Esophagus (tissue), 2 donors: Measurements from ENCODE around the gene SFMBT2. TPM values are rescaled to one million over a fixed set of nuclear protein-coding genes. Genes with fewer than 3 reads are reported as not detected.
A peak's percentile ranks its signal among the peaks of the same experiment; 100 is the strongest.

Source experiments
- H3K27ac ChIP-seq, 2 donors: one replicate each; pipeline ENCODE4 v1.5.1; 2013; ENCODE audit warnings: low read depth in 2 of 2, mild to moderate bottlenecking in 2 of 2, inconsistent platforms in 1 of 2, low read length in 1 of 2, moderate library complexity in 1 of 2
- H3K27me3 ChIP-seq, 2 donors: one replicate each; pipeline ENCODE4 v1.6.1; 2013; ENCODE audit warnings: low read length in 2 of 2, control low read depth in 1 of 2, mild to moderate bottlenecking in 1 of 2; ENCODE audit not compliant: insufficient read depth in 2 of 2, control insufficient read depth in 1 of 2
- H3K36me3 ChIP-seq, 2 donors: one replicate each; pipeline ENCODE4 v1.6.1; 2013; ENCODE audit warnings: low read length in 1 of 2; ENCODE audit not compliant: control insufficient read depth in 2 of 2, insufficient read depth in 2 of 2
- H3K4me1 ChIP-seq, 2 donors: one replicate each; pipeline ENCODE4 v1.6.1; 2013; ENCODE audit warnings: low read length in 1 of 2; ENCODE audit not compliant: control insufficient read depth in 2 of 2, insufficient read depth in 2 of 2
- H3K4me3 ChIP-seq, 2 donors: one replicate each; pipeline ENCODE4 v1.5.1; 2013; ENCODE audit warnings: low read length in 2 of 2, mild to moderate bottlenecking in 2 of 2, low read depth in 1 of 2, moderate library complexity in 1 of 2
- H3K9me3 ChIP-seq, 2 donors: one replicate each; pipeline ENCODE4 v1.6.1; 2013; ENCODE audit warnings: mild to moderate bottlenecking in 2 of 2, low read depth in 1 of 2, low read length in 1 of 2, moderate library complexity in 1 of 2; ENCODE audit not compliant: control insufficient read depth in 2 of 2, insufficient read depth in 1 of 2
- WGBS, 2 donors: extraction: QIAGEN DNeasy Blood & Tissue Kit; methylation state at CpG; one replicate each; pipeline ENCODE4 v1.1.7; 2013; 5-methylcytosine and 5-hydroxymethylcytosine counted together
- polyA plus RNA-seq, 2 donors: library from polyadenylated mRNA; stranded (reverse); fragments of 200-250 nt; gene quantifications; one replicate each; pipeline ENCODE4 v1.2.3, GENCODE V29; 2013
- donor health status: healthy with polysubstance abuse.
- donor health status: Bipolar disorder and iron deficiency.

SFMBT2 gene
- polyA plus RNA-seq, 2 donors = 0.45 to 0.55 TPM

- H3K27ac ChIP-seq = no peak overlapping the region
- no peaks in the 10 kb centered on the region for H3K27me3 ChIP-seq
- WGBS, 2 donors = 62 to 69% methylated on average over 10 of the region's 10 CpGs
Observed at GRCh38 chr10:7340179-7340874, 70.5 kb downstream of the SFMBT2 start.

GRCh38 chr10:7339510-7339909, 71.3 kb downstream of the SFMBT2 start:
- no peak overlapping the region for H3K4me3 ChIP-seq
- no peaks in the 10 kb centered on the region for H3K4me1 ChIP-seq
- no peaks in the 10 kb centered on the region for H3K36me3 ChIP-seq
- no peak overlapping the region for H3K27ac ChIP-seq
- H3K9me3 ChIP-seq = no peaks in the 10 kb centered on the region
- 84 to 86% methylated on average over 4 of the region's 4 CpGs for WGBS, 2 donors
- H3K27me3 ChIP-seq = no peaks in the 10 kb centered on the region

More at GRCh38 chr10:7340179-7340874, 70.5 kb downstream of the SFMBT2 start:
- no peak overlapping the region for H3K4me3 ChIP-seq
- no peaks in the 10 kb centered on the region for H3K9me3 ChIP-seq
- no peaks in the 10 kb centered on the region for H3K4me1 ChIP-seq
- H3K36me3 ChIP-seq = no peaks in the 10 kb centered on the region

- Histone ChIP-seq H3K4me3 (no peak overlapping the region), H3K36me3 (no peaks in the 10 kb centered on the region), H3K27me3 (no peaks in the 10 kb centered on the region), H3K4me1 (no peaks in the 10 kb centered on the region), H3K27ac (no peak overlapping the region), H3K9me3 (no peaks in the 10 kb centered on the region)
- WGBS, 2 donors = 91 to 93% methylated on average over 7 of the region's 7 CpGs
Observed at GRCh38 chr10:7338469-7338868, 72.4 kb downstream of the SFMBT2 start.

GRCh38 chr10:7337431-7338171, 73.2 kb downstream of the SFMBT2 start:
- no peak overlapping the region for H3K27ac ChIP-seq
- no peak overlapping the region for H3K4me3 ChIP-seq
- WGBS, 2 donors = 76 to 80% methylated on average over 7 of the region's 7 CpGs
- no peaks in the 10 kb centered on the region for H3K4me1 ChIP-seq
- H3K27me3 ChIP-seq = no peaks in the 10 kb centered on the region
- no peaks in the 10 kb centered on the region for H3K9me3 ChIP-seq
- H3K36me3 ChIP-seq = no peaks in the 10 kb centered on the region

GRCh38 chr10:7335977-7336376, 74.9 kb downstream of the SFMBT2 start:
- WGBS, 2 donors = 75 to 76% methylated on average over 2 of the region's 2 CpGs
- no peak overlapping the region for H3K4me3 ChIP-seq
- no peaks in the 10 kb centered on the region for H3K27me3 ChIP-seq
- no peaks in the 10 kb centered on the region for H3K4me1 ChIP-seq
- no peak overlapping the region for H3K27ac ChIP-seq
- no peaks in the 10 kb centered on the region for H3K36me3 ChIP-seq
- H3K9me3 ChIP-seq = no peaks in the 10 kb centered on the region

GRCh38 chr10:7334642-7334964, 76.2 kb downstream of the SFMBT2 start:
- no peak overlapping the region for H3K27ac ChIP-seq
- no peak overlapping the region for H3K4me3 ChIP-seq
- no peaks in the 10 kb centered on the region for H3K27me3 ChIP-seq
- H3K4me1 ChIP-seq = no peaks in the 10 kb centered on the region
- H3K36me3 ChIP-seq = no peaks in the 10 kb centered on the region
- peaks cover 0 to under 1% of the 10 kb centered on the region in 2 donors for H3K9me3 ChIP-seq
- WGBS, 2 donors = 91% methylated on average over 10 of the region's 10 CpGs

GRCh38 chr10:7333961-7334641, 76.7 kb downstream of the SFMBT2 start:
- WGBS, 2 donors = 85 to 90% methylated on average over 21 of the region's 21 CpGs
- Histone ChIP-seq H3K4me3 (no peak overlapping the region), H3K9me3 (peaks cover 2 to 5% of the 10 kb centered on the region in 2 donors)

GRCh38 chr10:7329219-7329618, 81.6 kb downstream of the SFMBT2 start:
- Histone ChIP-seq H3K27me3 (no peaks in the 10 kb centered on the region), H3K4me1 (no peaks in the 10 kb centered on the region), H3K4me3 (no peak overlapping the region), H3K9me3 (peaks cover 4 to 5% of the 10 kb centered on the region in 2 donors), H3K36me3 (no peaks in the 10 kb centered on the region), H3K27ac (no peak overlapping the region)
- WGBS, 2 donors = 95 to 98% methylated on average over 11 of the region's 11 CpGs

More at GRCh38 chr10:7333961-7334641, 76.7 kb downstream of the SFMBT2 start:
- Histone ChIP-seq H3K27ac (peak overlapping the region in 1 of 2 donors; percentile 16), H3K27me3 (no peaks in the 10 kb centered on the region), H3K4me1 (no peaks in the 10 kb centered on the region), H3K36me3 (no peaks in the 10 kb centered on the region)

GRCh38 chr10:7327885-7328284, 82.9 kb downstream of the SFMBT2 start:
- Histone ChIP-seq H3K36me3 (no peaks in the 10 kb centered on the region), H3K27ac (no peak overlapping the region), H3K4me1 (no peaks in the 10 kb centered on the region), H3K27me3 (no peaks in the 10 kb centered on the region), H3K9me3 (peaks cover 4 to 5% of the 10 kb centered on the region in 2 donors), H3K4me3 (no peak overlapping the region)
- WGBS, 2 donors = 95% methylated on average over 3 of the region's 3 CpGs
